Liver (tissue), 3 donors: ENCODE data around the gene DUSP9.

Source experiments
- ATF3 ChIP-seq: IDR thresholded peaks from 2 replicates; pipeline ENCODE4 v1.6.1; 2016; ENCODE audit warnings: antibody characterized with exemption
- CTCF ChIP-seq: fragments of 150-350 bp; IDR thresholded peaks from 2 replicates; pipeline ENCODE4 v1.5.1; 2017; ENCODE audit warnings: improper control_type of control experiment, low read depth, low read length; ENCODE audit not compliant: missing input control
- EGR1 ChIP-seq, 2 donors: IDR thresholded peaks; 2 replicates each; pipeline ENCODE4 v1.6.1; 2016 to 2018; ENCODE audit warnings: antibody characterized with exemption in 2 of 2, low read depth in 2 of 2
- HNF4G ChIP-seq: IDR thresholded peaks from 2 replicates; pipeline ENCODE4 v1.6.1; 2016; ENCODE audit warnings: antibody characterized with exemption
- JUND ChIP-seq, 2 donors: IDR thresholded peaks; 2 replicates each; pipeline ENCODE4 v1.6.1; 2016; ENCODE audit warnings: antibody characterized with exemption in 2 of 2
- MAX ChIP-seq: IDR thresholded peaks from 2 replicates; pipeline ENCODE4 v1.6.1; 2016; ENCODE audit warnings: antibody characterized with exemption
- RAD21 ChIP-seq, 2 donors: IDR thresholded peaks; 2 replicates each; pipeline ENCODE4 v1.6.1; 2016; ENCODE audit warnings: antibody characterized with exemption in 2 of 2, mild to moderate bottlenecking in 2 of 2
- REST ChIP-seq: IDR thresholded peaks from 2 replicates; pipeline ENCODE4 v1.6.1; 2016; ENCODE audit warnings: antibody characterized with exemption, mild to moderate bottlenecking
- SP1 ChIP-seq: IDR thresholded peaks from 2 replicates; pipeline ENCODE4 v1.6.1; 2018; ENCODE audit warnings: antibody characterized with exemption, mild to moderate bottlenecking
- TAF1 ChIP-seq: conservative IDR thresholded peaks from 2 replicates; pipeline ENCODE4 v1.6.1; 2016; ENCODE audit warnings: antibody characterized with exemption, mild to moderate bottlenecking
- YY1 ChIP-seq: IDR thresholded peaks from 2 replicates; pipeline ENCODE4 v1.6.1; 2016; ENCODE audit warnings: antibody characterized with exemption, mild to moderate bottlenecking
- donor health status: healthy.
- donor health status: healthy.

GRCh38 chrX:153612413-153612812, 34.6 kb upstream of the DUSP9 start:
- TF ChIP-seq CTCF: no peak
- no peak for TF ChIP-seq YY1
- TF ChIP-seq REST: no peak
- no peak for TF ChIP-seq RAD21 (IDR thresholded peaks at IDR 0.05)
- no peak for TF ChIP-seq MAX
- no peak for TF ChIP-seq EGR1 (IDR thresholded peaks at IDR 0.05; ENCODE audit: low read depth in 2 of 2)
- TF ChIP-seq TAF1: no peak
- no peak for TF ChIP-seq SP1
- no peak for TF ChIP-seq JUND (IDR thresholded peaks at IDR 0.05)
- no peak for TF ChIP-seq ATF3
- no peak for TF ChIP-seq HNF4G
